GOT3 (cell line): ENCODE data around the gene PBX3.

Source experiments
- DNase-seq: peaks from one replicate; lab custom pipeline; 2025; ENCODE audit warnings: mixed read lengths; lab: John Stamatoyannopoulos, UW

The PBX3 gene

DNA sequence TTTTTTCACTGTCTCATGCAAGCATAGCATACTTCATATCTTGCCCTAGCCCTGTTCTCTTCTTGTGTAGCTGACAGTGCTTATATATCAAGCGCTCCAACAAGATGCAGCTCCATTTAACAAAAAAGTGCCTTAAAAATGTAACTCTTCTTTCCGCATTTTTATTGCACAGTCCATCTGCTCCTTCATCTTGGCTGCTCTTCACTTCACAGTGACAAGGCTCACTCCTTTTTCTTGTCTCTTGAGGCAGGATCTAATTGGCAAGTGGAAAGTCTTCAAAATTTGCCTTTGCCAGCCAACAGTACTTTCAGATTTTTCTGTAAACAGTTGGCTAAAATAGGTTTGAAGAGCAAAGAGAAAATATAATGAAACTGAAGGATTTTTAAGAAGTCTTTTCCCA is 161.8 kb downstream of the PBX3 start:
- no peak for DNase-seq

DNA sequence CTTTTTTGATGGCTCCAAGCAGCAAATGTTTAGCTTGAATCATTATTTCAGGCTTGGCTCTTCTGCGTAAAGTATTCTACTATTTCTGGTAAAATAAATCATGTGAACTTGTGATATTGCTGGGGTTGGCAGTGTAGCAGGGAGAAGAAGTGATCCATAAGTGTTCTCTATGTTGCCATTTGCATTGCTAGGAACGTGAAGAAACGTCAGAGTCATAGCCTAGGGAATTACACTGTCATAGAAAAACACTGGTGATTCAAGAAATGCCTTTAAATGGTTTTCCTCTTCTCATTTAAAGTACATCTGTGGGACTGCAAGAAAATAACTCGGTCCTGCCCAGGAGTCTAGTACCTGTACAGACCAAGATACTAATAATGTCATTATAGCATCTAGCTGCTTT is 162.3 kb downstream of the PBX3 start:
- no peak for DNase-seq

DNA sequence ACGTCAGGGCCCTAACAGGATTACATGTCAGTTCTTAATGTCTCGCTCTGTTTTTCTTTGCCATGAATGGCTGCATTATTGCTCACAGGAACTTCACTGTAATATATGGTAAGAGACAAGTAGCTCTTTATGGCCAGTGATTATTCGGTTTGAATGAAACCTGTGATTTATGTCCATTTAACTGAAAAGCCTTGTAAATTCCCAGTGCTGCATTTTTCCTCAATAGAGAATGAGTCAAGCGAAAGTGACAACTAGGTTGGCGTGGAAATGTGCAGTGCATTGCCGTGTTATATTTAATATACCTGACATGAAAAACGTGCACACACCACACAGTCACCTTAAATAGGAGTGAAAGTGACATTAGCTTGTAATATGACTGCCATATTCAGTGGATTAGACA is 163.1 kb downstream of the PBX3 start:
- no peak for DNase-seq

DNA sequence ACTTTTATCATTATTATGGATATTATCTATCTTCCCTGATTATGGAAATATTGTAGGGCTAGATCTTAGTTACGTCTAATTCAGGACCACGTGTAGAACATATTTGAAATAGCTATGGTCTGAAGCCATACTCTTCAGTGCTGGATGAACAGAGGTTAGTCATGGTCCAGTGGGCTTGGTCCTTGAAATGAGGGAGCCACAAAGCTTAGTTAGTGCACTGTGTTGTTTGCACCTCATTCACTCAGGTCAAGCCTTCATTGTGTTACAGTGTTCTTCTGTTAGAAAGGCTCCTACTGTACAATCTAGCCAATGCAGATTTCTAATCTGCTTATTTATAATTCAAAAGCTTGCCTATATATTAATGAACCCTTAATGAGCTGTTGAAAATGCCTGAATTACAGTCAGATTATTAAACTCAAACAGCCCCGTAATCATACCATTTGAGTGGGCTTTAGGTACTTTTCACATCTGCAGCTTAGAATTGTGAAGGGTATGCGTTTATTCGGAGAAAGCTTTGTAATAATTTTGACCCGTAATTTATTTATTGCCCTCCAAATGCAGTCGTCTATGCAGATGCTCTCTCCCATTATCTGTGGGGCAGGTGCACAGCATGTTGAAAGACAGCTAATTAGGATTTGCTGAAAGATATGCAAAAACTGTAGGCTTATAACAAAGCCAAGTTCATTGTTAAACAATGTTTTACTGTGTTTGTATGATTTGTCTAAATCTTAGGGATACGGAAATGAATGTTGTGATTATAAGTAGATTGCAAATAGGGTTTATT is 164.9 kb downstream of the PBX3 start:
- no peak for DNase-seq

DNA sequence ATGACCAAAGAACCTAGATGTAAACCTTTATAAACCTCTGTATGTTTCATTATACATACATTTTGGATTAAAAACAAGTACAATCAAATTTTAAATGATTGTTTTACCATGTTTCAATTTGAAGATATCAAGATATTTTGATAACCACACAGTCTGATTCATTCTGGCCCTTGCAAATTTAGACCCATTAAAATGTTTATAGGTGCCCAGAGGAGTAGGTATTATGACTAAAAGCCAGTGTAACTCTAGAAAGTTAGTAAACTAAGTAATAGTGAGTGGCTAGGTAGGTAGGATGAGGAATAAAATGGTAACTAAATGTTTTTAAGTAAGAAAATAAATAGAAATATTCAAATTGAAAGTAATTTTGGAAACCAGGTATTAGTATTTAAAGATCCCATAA is 165.5 kb downstream of the PBX3 start:
- DNase-seq: no peak

DNA sequence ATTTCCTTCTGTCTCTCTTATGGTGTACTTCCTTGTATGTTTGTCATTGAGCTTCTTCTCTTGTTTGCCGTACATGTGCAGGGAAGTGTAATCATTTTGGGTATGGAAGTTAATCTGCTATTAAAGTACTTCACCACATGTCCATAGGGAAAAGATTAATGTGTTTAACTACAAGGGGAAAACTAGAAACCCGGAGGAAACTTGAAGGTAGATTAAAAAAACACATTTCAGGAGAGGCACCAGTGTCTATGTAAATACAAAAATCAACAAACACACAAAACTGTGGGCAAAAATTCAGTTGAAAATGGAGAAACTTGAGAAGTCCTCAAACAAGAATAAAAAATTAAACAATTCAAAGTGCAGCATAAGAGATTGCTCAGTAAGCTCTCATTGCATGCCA is 166.4 kb downstream of the PBX3 start:
- no peak for DNase-seq

DNA sequence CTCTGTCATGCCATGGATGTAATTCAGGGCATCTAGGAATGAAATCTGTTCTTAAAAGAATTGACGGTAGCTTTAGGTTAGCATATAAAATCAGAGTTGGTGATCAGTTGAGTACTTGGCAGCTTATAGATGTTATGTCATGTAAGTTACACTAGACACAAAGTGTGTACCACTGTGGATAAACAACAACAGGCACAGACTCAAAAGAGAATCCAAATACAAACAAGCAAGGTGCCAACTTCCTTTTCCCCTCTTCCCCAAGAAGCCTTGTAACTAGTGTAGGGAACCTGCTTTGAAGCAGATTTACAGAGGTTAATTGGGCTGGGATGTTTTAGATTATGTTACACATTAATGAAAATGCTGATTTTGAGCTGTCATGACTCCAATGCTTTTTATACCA is 167.2 kb downstream of the PBX3 start:
- no peak for DNase-seq

DNA sequence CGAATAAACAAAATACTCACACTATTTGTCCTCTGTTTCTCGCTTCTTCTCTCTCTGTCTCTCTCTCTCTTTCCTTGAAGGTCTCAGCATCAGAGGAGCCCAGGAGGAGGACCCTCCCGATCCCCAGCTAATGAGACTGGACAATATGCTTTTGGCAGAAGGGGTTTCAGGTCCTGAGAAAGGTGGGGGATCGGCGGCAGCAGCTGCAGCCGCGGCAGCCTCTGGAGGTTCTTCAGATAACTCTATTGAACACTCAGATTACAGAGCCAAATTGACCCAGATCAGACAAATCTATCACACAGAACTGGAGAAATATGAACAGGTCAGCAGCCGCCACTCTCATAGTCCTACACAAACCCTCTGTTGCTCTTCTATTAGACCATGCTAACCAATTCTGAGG is 168.4 kb downstream of the PBX3 start:
- no peak for DNase-seq

DNA sequence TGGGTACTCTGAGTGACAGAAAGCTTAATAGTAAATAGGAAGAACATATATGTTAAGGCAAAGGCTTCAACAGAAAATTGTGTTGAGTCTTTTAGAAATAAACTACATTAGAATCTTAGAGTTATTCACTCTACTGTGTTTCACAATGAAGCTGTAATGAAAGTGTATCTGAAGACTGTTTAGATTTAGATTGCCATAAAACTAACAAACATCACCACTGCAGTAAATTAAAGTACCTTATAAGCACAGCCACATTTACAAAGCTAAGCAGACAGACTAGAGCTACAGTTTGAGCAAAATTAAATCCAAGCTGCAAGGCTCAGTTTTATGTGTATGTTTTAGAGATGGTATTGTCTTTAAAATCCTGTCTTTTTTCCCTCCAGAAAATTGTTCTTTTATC is 172.4 kb downstream of the PBX3 start:
- no peak for DNase-seq

DNA sequence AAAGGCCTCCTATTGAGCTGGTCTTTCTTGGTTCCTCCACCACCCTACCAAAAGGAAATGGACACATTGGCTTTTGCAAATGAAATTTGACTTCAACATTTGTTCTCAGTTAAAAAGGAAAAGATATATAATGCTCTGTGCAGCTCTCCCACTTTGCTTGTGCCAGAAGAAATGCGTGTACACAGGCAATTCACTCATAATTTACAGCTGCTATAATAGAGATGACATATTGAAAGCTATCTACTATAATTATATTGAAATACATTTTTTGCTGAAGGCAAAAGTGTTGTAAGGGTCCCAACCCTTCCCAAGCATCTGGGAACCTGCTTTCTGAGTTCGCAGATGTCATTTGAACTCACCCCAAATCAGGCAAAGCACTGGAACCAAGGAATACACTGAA is 173.2 kb downstream of the PBX3 start:
- no peak for DNase-seq

DNA sequence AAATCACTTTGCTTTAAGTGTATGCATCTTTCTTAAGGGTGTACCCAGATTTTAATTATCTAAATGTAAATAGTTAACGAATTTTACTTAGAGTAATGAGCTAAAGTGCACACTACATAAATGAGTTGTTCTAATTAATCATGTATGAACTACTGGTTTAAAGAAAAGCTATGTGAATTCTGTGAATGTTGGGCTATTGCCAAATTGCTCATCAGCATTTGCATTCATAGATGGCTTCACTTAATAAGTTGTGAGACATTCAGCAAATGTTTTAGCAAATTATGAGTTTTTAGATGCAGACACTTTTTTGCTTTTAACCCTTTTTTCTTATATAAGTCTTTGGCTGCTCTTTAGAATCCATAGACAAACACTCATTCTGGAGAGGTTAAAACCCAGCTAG is 175.7 kb downstream of the PBX3 start:
- no peak for DNase-seq

DNA sequence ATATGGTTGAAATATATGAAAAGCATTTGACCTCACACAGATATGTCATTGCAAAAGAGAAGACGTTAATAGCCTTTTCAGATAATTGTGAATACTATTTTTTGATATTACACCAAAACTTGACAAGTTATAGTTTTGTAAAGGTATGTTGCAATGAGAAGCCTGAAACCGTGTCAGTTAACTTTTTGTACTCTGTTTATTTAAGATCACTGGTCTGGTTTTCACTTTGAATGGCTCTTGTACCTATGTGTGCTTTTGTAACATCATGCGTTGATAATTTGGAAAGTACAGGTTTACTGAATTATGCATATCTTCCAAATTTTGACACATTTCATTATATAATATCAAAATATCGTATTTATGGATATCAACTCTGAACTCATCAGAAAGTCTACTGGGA is 177.2 kb downstream of the PBX3 start:
- DNase-seq: no peak

DNA sequence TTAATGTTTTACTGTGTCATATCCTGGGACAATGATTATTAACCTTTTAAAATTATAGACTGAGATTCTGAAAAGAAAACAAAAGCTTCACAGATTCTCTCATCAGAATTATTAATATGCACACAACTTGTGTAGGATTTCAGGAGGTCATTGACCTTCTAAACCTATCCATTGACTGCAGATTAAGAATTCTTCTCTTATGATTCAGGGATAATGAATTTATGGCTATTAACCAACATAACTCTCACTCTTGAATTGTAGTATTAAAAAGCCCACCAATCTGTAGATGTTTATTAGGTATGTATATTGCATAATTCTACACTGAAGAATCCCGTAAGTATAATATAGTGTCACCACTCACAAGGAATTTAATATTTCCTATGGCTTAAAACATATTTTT is 179.8 kb downstream of the PBX3 start:
- no peak for DNase-seq

DNA sequence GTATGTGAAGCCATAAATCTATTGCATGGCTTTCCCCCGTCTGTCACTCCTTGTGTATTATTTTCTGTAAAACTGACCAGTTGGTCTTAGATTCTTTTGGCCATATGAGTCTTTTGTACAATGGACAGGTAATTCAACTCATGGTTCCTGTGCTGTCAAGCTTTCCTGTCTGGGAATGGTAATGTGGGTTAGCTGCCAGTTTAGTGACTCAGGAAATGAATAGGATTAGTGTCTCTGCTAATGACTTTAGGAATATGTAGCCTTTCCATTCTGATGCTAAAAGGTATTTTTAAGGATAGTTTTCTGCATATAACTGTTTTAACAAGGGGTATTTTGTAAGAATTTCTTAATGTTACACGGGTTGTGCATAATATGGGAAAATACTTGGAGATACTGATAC is 182.7 kb downstream of the PBX3 start:
- no peak for DNase-seq

DNA sequence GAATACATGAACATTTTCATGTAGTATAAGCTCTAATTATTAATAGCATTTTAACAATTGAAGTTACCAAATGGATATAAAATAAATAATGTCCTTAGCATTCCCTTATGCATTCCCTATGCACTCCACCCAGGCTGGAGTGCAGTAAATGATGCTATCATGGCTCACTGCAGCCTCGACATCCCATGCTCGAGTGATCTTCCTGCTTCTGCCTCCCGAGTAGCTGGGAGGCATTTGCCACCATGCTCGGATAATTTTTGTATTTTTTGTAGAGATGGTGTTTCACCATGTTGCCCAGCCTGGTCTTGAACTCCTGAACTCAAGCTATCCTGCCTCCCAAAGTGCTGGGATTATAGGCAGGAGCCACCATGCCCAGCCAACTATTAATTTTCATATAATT is 184.0 kb downstream of the PBX3 start:
- DNase-seq: no peak

DNA sequence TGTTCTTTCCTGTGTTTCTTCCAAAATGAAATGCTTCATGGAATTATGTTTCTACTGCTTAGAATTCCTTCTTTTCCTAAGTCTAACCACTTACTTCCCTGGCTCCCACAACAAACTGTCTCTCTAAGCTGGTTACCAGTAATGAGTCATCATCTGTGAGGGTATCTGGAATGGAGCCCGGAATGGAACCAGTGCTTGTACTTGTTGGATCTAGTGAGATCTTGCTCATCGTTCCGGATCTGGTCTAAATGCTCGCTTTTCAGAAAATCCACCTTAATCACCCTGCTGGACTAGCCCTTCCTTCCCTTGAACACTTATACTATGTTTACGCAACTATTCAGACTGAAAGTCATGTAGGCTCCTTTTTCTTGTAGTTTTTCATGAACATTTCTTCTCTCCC is 184.8 kb downstream of the PBX3 start:
- no peak for DNase-seq

DNA sequence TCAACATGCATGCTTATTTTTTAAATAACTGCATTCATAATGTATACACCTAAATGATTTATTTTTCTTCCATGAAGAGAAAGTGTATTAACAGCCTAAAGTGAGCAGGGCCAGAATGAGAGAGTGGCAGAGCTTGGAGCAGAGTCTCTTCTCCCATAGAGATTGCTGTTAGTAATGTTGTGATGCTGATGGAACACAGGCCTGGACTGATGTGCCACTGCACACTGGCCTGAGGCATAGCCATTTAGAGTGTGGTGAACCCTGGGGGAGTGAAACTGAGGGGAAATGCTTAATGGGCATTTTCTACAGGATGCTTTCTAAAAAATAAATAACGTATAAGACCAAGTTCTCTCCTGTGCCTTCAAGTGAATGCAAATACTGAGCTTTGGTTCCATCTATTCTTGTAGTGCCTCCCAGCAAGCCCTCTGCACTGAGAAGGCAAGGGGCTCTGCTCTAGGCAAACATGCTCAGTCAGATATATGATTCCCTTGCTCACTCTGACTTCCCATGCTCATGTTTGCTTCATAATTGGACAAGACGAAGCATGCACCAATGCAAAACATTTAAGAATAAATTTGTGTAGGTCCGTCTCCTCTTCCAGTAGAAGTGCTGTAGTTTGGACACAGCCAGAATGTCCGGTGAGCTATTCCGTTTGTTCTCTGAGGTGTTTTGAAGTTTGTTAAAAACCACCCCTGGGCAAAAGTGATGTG is 185.7 kb downstream of the PBX3 start:
- no peak for DNase-seq

DNA sequence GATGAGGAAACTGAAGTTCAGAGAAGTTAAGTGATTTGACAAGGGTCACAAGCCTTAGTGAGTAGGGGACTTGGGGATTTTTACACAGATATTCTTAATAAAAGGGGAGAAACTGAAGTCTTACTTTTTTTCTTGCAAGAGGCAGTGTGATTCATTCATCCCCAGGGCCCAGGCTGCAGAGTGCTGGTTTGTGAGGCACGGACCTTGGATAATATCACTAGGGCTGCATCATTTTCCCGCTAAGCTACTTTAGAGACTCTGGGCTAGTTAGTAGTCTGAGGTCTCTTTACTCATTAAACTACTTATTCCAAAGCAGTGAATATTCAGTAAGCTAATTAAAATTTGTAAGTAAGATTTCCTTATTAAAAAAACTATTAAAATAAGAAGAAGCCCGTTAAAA is 195.0 kb downstream of the PBX3 start:
- DNase-seq: no peak

DNA sequence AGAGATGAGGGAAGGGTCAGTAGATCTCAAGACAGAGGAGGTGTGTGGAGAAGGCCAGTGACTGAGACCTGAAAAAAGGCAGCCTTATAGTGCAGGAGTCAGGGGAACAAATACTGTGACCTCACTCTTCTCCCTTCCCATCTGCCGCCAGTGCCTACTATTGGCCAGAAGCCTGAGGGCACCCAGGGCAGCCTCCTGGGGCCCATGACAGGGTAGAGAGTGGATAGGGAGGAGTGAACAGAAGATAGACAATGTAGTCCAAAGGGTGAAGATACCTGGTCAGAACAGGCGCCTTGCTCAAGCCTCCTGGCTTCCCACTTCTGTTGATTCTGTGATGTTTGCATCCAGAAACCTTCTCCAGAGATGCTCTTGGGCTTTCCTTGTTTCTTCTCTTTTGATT is 196.7 kb downstream of the PBX3 start:
- no peak for DNase-seq

DNA sequence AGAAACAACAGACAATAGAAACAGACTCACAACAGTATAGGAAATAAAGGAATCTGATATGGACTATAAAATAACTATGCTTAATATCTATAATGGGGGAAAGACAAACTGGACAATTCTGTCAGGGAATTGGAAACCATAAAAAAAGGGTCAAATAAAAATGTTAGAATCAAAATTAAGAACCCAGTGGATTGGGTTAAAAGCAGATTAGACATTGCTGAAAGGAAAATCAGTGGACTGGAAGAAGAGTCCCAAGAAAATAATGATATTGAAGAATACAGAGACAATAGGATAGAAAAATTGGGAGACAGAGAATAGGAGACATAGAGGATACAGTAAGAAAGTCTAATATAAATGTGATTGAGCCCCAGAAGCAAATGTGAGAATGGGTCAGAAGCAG is 199.2 kb downstream of the PBX3 start:
- no peak for DNase-seq

DNA sequence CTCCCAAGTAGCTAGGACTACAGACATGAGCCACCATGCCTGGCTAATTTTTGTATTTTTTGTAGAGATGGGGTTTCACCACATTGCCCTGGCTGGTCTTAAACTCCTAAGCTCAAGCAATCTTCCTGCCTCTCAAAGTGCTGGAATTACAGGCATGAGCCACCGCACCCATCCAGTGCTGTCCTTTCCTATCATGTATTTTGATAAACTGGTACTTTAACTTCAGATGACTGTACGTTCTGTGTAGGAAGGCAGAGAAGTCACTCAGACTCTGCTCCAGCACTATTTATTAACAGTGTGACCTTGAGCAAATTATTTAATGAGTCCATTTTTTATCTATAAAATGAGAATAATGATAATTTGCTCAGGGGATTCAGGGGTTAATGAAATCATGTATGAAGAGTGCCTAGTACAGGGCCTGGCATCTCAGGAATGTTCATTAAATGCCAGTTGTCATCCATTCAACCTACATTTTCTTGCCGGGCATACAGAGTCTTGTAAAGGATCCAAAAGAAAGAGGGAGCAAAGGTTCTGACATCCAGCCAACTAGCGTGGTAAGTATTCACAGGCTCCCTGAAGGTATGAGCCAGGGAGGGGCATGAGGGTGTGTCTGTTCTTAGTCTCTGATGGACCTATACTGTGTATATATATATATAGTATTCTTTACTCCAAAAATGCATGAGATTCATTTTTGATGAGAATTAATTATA is 201.9 kb downstream of the PBX3 start:
- DNase-seq: no peak

DNA sequence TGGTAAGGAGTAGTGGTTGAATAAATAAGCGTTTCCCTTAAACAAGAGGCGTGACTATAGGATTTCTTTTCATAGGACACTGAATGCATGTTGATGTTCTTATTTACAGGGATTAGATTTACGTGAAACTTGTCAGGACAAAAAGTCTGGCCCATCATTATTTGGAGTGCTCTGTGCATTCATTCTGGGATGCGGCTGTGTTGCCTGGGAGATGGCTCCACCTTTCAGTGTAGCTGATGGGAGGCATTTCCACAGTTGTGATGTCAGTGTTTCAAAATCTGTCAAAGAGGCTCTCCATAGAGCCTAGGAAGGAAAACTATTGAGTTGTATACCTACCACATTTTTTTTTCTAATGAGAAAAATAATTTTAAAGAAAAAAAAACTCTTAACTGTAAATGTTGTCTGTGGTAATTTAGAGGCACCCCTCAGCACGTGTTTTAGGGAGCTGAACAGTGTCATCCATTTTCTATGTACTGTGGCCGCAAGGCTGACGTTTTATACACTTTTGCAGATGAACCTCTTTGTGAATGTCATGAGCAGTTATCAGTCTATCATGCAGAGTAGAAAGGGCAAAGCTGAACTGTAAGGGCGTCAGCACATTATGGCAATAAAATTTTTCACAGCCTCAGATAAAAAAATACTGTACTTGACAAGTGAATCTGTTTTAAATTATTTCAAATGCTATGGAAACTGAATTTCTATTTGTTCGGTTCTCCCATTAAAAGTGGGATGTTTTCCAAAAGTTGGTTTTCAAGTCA is 202.7 kb downstream of the PBX3 start:
- DNase-seq: no peak
